ENCODE data around the gene APBA2.

Gene APBA2

DNA sequence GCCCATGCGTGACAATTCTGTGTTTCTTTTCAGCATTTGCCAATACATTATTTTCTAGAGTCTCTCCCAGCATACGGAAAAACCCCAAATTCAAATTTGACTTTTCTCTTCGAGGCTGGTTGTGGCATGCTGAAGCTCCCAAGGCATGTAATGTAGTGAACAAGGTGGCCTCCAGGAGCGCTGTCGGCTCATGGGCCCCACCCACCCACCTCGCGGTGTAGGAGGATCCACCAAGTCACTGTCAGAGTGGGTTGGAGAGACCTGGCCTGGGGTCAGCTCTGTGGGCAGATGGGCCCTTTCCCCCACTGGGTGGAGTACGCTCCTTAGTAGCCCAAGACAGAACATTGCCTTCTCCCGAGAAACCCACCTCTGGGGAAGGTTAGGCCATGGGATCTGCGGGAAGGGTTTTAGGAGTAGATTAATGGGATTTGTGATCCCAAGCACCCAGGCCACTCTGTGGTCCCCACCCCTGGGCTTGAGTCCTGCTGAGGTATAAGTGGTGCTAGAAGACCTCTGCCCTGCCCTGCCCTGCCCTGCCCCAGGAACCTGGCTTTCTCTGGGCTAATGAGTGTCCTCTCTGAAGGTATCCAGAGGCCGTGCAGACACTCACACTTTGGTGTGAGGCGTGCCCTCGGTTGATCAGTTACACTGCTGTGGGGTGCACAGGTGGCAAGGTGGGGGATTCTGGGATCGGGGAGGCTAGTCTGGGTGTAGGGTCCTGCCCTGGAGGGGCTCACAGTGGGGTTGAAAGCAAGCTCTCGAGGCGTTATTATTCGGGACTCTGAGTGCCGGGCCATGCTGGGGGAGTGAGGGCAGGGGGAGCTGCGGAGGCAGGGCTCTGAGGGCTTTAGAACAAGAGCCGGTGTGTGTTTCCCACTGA, 97.9 kb downstream of the APBA2 start:
- DNase-seq (ENCODE audit: low read depth in 2 of 2) = no peak

DNA sequence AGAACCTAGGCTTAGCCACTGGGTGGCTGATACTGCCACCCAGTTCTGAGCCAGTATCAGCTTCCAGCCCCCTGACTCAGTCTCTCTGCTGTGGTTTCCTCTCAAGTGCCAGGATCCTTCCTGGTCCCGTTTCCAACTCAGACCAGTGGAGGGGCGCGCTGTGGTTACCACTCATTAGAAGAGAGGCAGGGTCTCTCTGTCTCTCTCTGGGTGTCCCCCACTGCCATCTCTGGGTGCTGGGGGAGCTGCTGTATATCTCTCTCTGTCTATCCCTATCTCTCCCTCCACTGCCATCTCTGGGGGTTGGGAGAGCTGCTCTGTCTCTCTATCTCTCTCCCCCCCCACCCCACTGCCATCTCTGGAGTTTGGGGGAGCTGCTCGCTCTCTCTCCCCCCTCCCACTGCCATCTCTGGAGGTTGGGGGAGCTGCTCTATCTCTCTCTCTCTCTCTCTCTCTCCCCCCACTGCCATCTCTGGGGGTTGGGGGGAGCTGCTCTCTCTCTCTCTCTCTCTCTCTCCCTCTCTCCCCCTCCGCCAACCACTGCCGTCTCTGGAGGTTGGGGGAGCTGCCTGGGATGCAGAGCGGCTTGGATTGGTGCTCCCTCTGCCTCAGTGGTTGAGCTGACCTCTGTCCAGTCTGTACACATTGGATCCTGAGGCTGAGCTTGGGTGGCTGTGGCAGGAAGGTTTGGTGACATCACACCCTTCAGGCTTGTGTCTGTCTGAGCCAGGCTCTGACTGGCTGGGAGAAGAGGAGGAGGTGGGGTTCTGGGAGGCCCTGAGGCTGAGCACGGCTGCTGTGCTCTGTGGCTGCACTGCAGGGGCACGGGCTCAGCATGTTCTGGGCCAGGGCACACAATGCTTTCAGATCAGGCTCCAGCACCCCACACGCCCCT, 98.9 kb downstream of the APBA2 start:
- DNase-seq (ENCODE audit: low read depth in 2 of 2) = peak in 1 of 2 donors; percentile 36

- DNase-seq (ENCODE audit: low read depth in 2 of 2) = no peak
Observed at GRCh38 chr15:28985316-28985645, 99.5 kb downstream of the APBA2 start.

- DNase-seq (ENCODE audit: low read depth in 2 of 2) = no peak
Observed at GRCh38 chr15:28985691-28986090, 99.9 kb downstream of the APBA2 start.

- peak; percentile 15 to 42 for DNase-seq (ENCODE audit: low read depth in 2 of 2)
Observed at GRCh38 chr15:28986108-28986507, 100.3 kb downstream of the APBA2 start.

DNA sequence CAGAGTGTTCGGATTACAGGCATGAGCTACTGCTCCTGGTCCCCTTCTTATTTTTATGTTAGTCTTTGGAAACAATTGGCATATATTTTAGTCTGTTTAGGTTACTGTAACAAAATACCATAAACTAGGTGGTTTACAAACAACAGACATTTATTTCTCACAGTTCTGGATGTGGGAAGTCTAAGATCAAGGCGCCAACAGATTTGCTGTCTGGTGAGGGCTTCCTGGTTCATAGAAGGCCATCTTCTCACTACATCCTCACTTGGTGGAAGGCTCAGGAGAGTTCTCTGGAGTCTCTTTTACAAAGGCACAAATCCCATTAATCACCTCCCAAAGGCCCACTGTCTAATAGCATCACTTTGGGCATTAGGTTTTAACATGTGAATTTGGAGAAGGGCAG, 101.0 kb downstream of the APBA2 start:
- DNase-seq (ENCODE audit: low read depth in 2 of 2) = no peak

GRCh38 chr15:28987337-28987736, 101.6 kb downstream of the APBA2 start:
- DNase-seq (ENCODE audit: low read depth in 2 of 2) = no peak

DNA sequence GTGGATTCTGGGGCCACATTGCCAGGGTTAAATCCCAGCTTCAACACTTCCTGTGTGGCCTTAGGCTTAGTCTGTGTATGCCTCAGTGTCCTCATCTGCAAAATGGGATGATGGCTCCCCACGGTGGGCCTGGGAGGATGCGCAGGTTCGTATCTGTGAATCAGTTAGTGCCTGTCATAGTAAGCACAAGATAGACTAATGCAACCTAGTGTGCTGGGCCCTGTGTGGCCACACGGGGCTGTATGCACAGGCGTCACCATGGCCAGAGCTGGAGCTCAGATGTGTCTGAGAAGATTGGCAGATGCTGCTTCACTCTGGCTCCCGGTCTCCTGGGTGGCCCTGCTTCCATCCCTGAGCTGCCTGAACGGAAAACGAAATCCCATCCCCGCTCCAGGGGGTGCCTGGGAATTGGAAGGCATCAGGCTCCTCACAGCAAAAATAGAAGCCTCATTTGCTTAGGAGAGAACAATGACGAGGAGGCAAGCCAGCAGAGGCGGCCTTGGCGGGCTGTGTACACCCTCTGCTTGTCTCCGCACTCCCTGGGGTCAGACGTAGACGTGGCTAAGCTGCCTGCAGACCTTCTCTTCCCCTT, 103.6 kb downstream of the APBA2 start:
- no peak for DNase-seq (ENCODE audit: low read depth in 2 of 2)

GRCh38 chr15:28989896-28990295, 104.1 kb downstream of the APBA2 start:
- no peak for DNase-seq (ENCODE audit: low read depth in 2 of 2)

DNA sequence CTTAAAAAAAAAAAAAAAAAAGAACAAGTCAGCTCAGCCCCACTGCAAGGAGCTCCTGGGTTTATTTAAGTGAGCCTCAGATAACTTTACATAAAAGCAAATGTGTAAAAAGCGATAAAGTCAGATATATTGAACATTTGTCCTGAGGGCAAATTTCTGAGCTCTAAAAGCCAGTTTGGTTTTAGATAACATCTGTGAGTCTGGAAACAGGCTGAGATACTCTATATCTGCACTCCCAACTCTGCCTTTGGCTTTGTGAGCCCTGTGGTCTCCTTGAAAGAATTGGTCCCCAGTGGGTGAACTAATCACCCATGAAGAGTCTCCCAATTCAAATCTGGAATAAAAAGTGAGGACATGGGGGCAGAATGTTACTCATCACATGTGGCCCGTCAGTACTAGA, 104.6 kb downstream of the APBA2 start:
- no peak for DNase-seq (ENCODE audit: low read depth in 2 of 2)

GRCh38 chr15:28991236-28992171, 105.7 kb downstream of the APBA2 start:
- no peak for DNase-seq (ENCODE audit: low read depth in 2 of 2)

DNA sequence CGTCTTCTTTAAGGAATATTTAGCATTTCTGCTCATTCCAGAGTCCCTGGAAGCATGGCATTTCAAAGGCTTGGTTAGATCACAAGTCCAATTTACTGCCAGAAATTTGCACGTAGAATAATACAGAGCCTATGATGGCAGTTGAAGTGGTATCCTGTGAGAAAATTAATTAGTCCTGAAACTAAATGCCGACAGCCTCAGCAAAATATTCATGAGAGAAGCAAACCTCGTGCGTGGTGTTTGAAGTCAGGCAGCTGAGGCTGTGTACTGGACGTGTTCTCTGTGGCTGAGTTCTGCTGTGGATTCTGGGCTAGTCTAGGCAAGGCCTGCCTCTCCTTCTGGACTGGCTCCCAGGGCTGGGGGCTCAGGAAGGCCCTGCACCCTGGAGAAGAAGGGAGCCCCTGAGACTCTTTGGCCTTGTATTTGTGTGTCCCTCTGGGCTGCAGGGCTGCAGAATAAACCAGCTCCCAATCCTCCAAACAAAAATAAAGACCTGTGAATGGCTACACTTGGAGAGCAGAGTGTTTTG, 106.6 kb downstream of the APBA2 start:
- DNase-seq (ENCODE audit: low read depth in 2 of 2) = no peak

- no peak for DNase-seq (ENCODE audit: low read depth in 2 of 2)
Observed at GRCh38 chr15:28993051-28993719, 107.4 kb downstream of the APBA2 start.

DNA sequence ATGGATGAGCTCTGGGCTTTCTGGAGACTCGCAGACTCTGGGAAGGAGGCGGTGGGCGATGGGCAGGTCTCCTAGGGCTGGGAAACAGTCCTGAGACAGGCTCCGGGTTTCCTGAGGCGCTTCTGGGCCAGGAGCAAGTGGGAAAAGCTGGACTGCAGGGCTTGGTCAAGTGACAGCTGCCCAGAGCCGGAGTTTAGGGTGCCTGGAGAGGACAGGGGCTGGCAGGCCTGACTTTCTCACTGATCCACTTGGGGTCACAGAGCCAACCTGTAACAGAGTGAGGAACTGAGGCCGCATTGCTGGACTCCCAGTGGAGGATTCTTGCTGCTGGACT, 107.9 kb downstream of the APBA2 start:
- DNase-seq (ENCODE audit: low read depth in 2 of 2) = no peak

DNA sequence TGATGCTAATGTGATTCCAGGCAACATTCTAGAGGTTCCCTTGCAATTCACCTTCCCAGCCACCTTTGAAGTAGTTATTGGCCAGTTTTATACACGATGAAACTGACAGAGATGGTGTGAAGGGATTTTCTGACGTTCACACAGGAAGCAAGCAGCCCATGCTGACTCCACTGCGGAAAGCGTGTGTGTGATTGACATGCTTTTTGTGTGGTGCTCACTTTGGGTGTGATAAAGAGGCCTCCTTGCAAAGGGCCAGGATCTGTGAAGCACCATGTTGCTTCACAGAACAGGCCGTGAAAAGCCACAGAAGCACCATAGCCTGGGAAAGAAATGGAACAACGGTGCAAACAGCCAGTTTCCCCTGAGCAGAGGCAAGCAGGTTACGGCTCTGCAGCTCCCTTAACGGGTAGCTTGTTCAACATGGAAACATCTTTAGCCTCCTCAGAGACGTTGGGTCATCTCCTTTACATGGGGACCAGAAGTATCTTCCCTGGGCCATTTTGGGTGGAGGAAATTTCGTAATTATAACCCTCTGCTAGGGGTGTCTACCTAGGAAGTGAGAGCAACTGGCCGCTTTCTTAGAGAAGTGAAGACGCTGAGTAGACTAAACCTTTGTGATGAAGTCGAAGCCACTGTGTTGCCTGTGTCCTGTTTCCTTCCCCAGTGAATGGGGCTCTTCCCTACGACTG, 108.5 kb downstream of the APBA2 start:
- DNase-seq (ENCODE audit: low read depth in 2 of 2) = peak; percentile 40 to 63

DNA sequence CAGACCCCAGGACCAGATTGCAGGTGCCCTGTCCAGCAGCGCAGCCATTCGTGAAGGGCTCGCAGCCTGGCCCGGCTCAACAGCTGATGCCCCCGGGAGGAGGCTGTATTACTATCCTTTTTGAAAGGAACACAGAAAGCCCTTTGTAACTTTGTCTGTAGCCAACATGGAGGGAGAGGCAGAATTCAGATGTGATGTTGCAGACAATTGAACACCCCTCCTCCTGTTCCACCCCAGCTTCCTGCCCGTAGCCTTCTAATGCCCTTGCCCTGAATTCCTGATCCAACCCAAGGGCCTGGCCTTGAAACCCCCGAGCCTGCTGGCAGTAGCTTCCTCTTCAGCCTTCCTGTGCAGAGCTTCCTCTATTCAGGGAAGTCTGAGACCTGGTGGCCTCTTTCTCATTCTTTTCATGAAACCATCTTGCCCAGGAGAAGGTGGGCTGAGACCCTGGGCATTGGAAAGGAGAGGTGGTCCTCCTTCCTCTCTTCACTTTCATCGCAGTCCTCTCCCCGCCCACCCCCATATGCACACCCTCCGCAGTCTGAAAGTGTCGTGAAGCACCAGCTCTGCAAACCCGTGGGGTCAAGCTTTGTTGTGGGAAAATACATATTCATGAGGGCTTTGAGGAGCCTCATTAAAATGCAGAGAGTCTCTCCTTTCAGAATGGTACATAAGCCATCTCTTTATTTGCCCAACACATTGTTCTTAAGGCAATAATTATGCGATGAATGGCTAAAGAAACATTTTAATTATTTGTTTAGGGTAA, 109.2 kb downstream of the APBA2 start:
- no peak for DNase-seq (ENCODE audit: low read depth in 2 of 2)

GRCh38 chr15:28995705-28996104, 109.9 kb downstream of the APBA2 start:
- no peak for DNase-seq (ENCODE audit: low read depth in 2 of 2)

DNA sequence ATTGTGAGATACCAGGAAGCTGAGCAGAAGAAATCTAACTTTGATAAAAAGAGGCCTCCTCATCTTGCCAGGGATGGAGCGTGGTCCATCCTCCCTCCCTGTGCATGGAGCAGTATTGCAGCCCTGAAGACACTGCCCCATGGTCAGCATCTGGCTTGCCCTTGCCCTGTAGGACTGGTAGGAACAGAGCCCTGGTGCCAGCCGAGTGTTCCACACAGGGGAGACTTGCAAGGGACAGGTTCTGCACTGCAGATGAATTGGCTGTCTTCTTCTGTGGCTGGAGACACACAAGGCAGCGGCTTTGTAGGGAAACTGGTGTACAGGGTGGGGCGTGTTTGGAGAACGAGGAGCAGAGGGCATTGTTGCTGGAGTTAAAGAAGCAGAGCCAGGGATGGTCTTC, 110.5 kb downstream of the APBA2 start:
- DNase-seq (ENCODE audit: low read depth in 2 of 2) = no peak

GRCh38 chr15:28996953-28997352, 111.2 kb downstream of the APBA2 start:
- no peak for DNase-seq (ENCODE audit: low read depth in 2 of 2)

Measured in stimulated activated CD8-positive, alpha-beta memory T cell treated with anti-CD3 and anti-CD28 coated beads, Interleukin-7, amount 100 ng/mL, for 4 hours (primary cell).